Lung (tissue), 12 donors: ENCODE data around the gene CACNA1S. TPM values are rescaled to one million over a fixed set of nuclear protein-coding genes. Genes with fewer than 3 reads are reported as not detected.

Experiments
- ATAC-seq: fragments of 200-7000 bp; cut with Tn5 transposase; one replicate; pipeline ENCODE4 v1.9.1; 2020; ENCODE audit warnings: moderate number of reproducible peaks; ENCODE audit not compliant: insufficient read depth, low FRiP score
- DNase-seq, 3 donors: peaks; one replicate each; pipeline ENCODE4 v3.0.0-alpha.2; 2013 to 2017
- H3K27ac ChIP-seq, 2 donors: one replicate each; pipeline ENCODE4 v1.5.1; 2013; ENCODE audit warnings: mild to moderate bottlenecking in 2 of 2, moderate library complexity in 2 of 2, control low read depth in 1 of 2, inconsistent platforms in 1 of 2, low read depth in 1 of 2, low read length in 1 of 2
- H3K27me3 ChIP-seq, 3 donors: one replicate each; pipeline ENCODE4 v1.5.1; 2013; ENCODE audit warnings: low read length in 2 of 3; ENCODE audit not compliant: control insufficient read depth in 3 of 3, insufficient read depth in 3 of 3
- H3K36me3 ChIP-seq, 4 donors: one replicate each; pipeline ENCODE4 v1.5.1; 2013; ENCODE audit warnings: low read length in 4 of 4, mild to moderate bottlenecking in 1 of 4, moderate library complexity in 1 of 4; ENCODE audit not compliant: control insufficient read depth in 4 of 4, insufficient read depth in 4 of 4
- H3K4me1 ChIP-seq, 5 donors: one replicate each; pipeline ENCODE4 v1.5.1; 2013; ENCODE audit warnings: low read length in 5 of 5, mild to moderate bottlenecking in 2 of 5, moderate library complexity in 1 of 5; ENCODE audit not compliant: control insufficient read depth in 5 of 5, insufficient read depth in 5 of 5
- H3K4me3 ChIP-seq: one replicate; pipeline ENCODE4 v1.5.1; 2013; ENCODE audit warnings: mild to moderate bottlenecking, control low read depth, moderate library complexity
- H3K9ac ChIP-seq, 2 donors: one replicate each; pipeline ENCODE4 v1.5.1; 2013; ENCODE audit warnings: low read length in 2 of 2, control low read depth in 1 of 2; ENCODE audit not compliant: insufficient read depth in 1 of 2
- H3K9me3 ChIP-seq, 4 donors: one replicate each; pipeline ENCODE4 v1.5.1; 2013; ENCODE audit warnings: low read length in 3 of 4, mild to moderate bottlenecking in 1 of 4, moderate library complexity in 1 of 4; ENCODE audit not compliant: control insufficient read depth in 4 of 4, insufficient read depth in 3 of 4
- CTCF ChIP-seq: IDR thresholded peaks from 2 replicates; pipeline ENCODE4 v1.5.1; 2012; ENCODE audit warnings: mild to moderate bottlenecking; ENCODE audit errors: control extremely low read depth, extremely low read depth
- WGBS, 2 donors: extraction: QIAGEN DNeasy Blood & Tissue Kit; methylation state at CpG; one replicate each; pipeline ENCODE4 v1.1.7; 2013; 5-methylcytosine and 5-hydroxymethylcytosine counted together
- polyA plus RNA-seq, 2 donors: library from polyadenylated mRNA; stranded (reverse); fragments of 200-250 nt; gene quantifications; one replicate each; pipeline ENCODE4 v1.2.1, GENCODE V29; 2013
- total RNA-seq, 2 donors: library from RNA; depleted of rRNA in 1 of 2; stranded (reverse); fragments of >200 nt in 1 of 2; gene quantifications; one replicate each; pipeline ENCODE4 v1.2.1, GENCODE V29; 2014 to 2021
- donor health status: control.
- donor health status: control.
- donor health status: Bipolar disorder and iron deficiency.
- donor health status: healthy.
- donor health status: DM: yes; HTN: yes; CAD: no.

CACNA1S gene
- total and polyA plus RNA-seq, 4 donors: 0.01 to 0.20 (median 0.02) TPM; not detected in 1

GRCh38 chr1:201022493-201022819, 89.8 kb downstream of the CACNA1S start:
- ATAC-seq: no peak
- Histone ChIP-seq H3K36me3 (no peaks in the 10 kb centered on the region), H3K9me3 (no peaks in the 10 kb centered on the region), H3K27me3 (no peaks in the 10 kb centered on the region), H3K9ac (peak overlapping the region; percentile 18 to 72), H3K4me1 (peaks cover 5 to 75% (median 30%) of the 10 kb centered on the region in 5 donors), H3K4me3 (no peak overlapping the region), H3K27ac (no peak overlapping the region)
- TF ChIP-seq CTCF: no peak
- WGBS, 2 donors: 48 to 72% methylated on average over 2 of the region's 2 CpGs
- DNase-seq: no peak

- ATAC-seq (no peak), DNase-seq (no peak)
- WGBS, 2 donors: 68 to 69% methylated on average over 7 of the region's 7 CpGs
- H3K27me3 ChIP-seq: no peaks in the 10 kb centered on the region
- H3K36me3 ChIP-seq: no peaks in the 10 kb centered on the region
- peak overlapping the region in 1 of 2 donors; percentile 72 for H3K9ac ChIP-seq
- peak overlapping the region in 1 of 2 donors; percentile 33 for H3K27ac ChIP-seq
- no peak for TF ChIP-seq CTCF
- peaks cover 5 to 75% (median 30%) of the 10 kb centered on the region in 5 donors for H3K4me1 ChIP-seq
- no peak overlapping the region for H3K4me3 ChIP-seq
- no peaks in the 10 kb centered on the region for H3K9me3 ChIP-seq
These were observed 90.4 kb downstream of the CACNA1S start for GRCh38 chr1:201021630-201022492.

GRCh38 chr1:201020721-201021629, 91.3 kb downstream of the CACNA1S start:
- Histone ChIP-seq H3K4me3 (no peak overlapping the region), H3K27ac (peak overlapping the region in 1 of 2 donors; percentile 44), H3K9me3 (no peaks in the 10 kb centered on the region), H3K36me3 (no peaks in the 10 kb centered on the region), H3K27me3 (no peaks in the 10 kb centered on the region), H3K9ac (no peak overlapping the region), H3K4me1 (peaks cover 5 to 75% (median 24%) of the 10 kb centered on the region in 5 donors)
- peak in 2 of 3 donors; percentile 38 to 62 for DNase-seq
- 60 to 65% methylated on average over 11 of the region's 11 CpGs for WGBS, 2 donors
- no peak for ATAC-seq
- no peak for TF ChIP-seq CTCF
